H1 (cell line): ENCODE measurements around the gene NELL2. TPM values are rescaled to one million over a fixed set of nuclear protein-coding genes. Genes with fewer than 3 reads are reported as not detected.

Source experiments
- CTCF ChIA-PET: fragments of 300-600 bp; sonication (Branson Sonifier 250); formaldehyde crosslinking; loops from one replicate; lab custom pipeline; 2021; ENCODE audit not compliant: partially characterized antibody; lab: Charles Lee
- POLR2A ChIA-PET: fragments of 300-600 bp; sonication (Branson Sonifier 250); formaldehyde crosslinking; loops from one replicate; lab custom pipeline; 2021; ENCODE audit warnings: inconsistent platforms; ENCODE audit not compliant: partially characterized antibody; lab: Charles Lee
- DNase-seq, 2 experiments: peaks; one replicate each; pipeline versions ENCODE4 v3.0.0 to v3.0.0-alpha.2; 2010 to 2022; ENCODE audit warnings: low spot score in 2 of 2, low read depth in 1 of 2, mixed read lengths in 1 of 2
- FAIRE-seq: peaks from 2 replicates; lab custom pipeline; 2011; peaks lifted over from hg19 to GRCh38; lab: Jason Lieb, UNC
- H2AFZ ChIP-seq: 2 replicates; pipeline ENCODE4 v1.8.1; 2012; ENCODE audit warnings: low read length, inconsistent platforms
- H2AK5ac ChIP-seq: 2 replicates; pipeline ENCODE4 v1.6.1; 2013; ENCODE audit warnings: low read depth, low read length
- H2BK120ac ChIP-seq: replicated peaks from 2 replicates; pipeline ENCODE3; 2013; ENCODE audit warnings: low read depth, low read length, inconsistent platforms
- H2BK12ac ChIP-seq: 2 replicates; pipeline ENCODE4 v1.6.1; 2013; ENCODE audit warnings: low read depth, low read length
- H2BK15ac ChIP-seq: 2 replicates; pipeline ENCODE4 v1.6.1; 2013; ENCODE audit warnings: low read length
- H2BK20ac ChIP-seq: 2 replicates; pipeline ENCODE4 v1.6.1; 2013; ENCODE audit warnings: low read length
- H2BK5ac ChIP-seq: 2 replicates; pipeline ENCODE4 v1.6.1; 2013; ENCODE audit warnings: low read depth, low read length
- H3K14ac ChIP-seq: 2 replicates; pipeline ENCODE4 v1.6.1; 2013; ENCODE audit warnings: inconsistent platforms; ENCODE audit not compliant: insufficient read length
- H3K18ac ChIP-seq: 2 replicates; pipeline ENCODE4 v1.6.1; 2013; ENCODE audit warnings: low read length; ENCODE audit errors: extremely low read depth
- H3K23ac ChIP-seq: 2 replicates; pipeline ENCODE4 v1.6.1; 2013; ENCODE audit warnings: inconsistent platforms; ENCODE audit not compliant: insufficient read length
- H3K23me2 ChIP-seq: 2 replicates; pipeline ENCODE4 v1.6.1; 2013; ENCODE audit warnings: low read depth, low read length
- H3K27ac ChIP-seq: 2 replicates; pipeline ENCODE4 v1.6.1; 2011; ENCODE audit warnings: low read depth, low read length, inconsistent platforms
- H3K27me3 ChIP-seq, 4 experiments: replicated peaks in 1 of 4; 1 replicate in 1 of 4; 2 replicates in 3 of 4; pipeline versions ENCODE4 v1.6.1 to v1.8.1; 2011 to 2013; ENCODE audit warnings: low read length in 3 of 4, mild to moderate bottlenecking in 3 of 4, inconsistent platforms in 2 of 4, mixed read lengths in 2 of 4, moderate library complexity in 1 of 4; ENCODE audit not compliant: control insufficient read depth in 3 of 4, insufficient read depth in 3 of 4; ENCODE audit errors: extremely low read depth in 1 of 4
- H3K36me3 ChIP-seq, 4 experiments: 2 replicates each; pipeline versions ENCODE4 v1.6.1 to v1.8.1; 2011 to 2013; ENCODE audit warnings: mild to moderate bottlenecking in 4 of 4, low read length in 3 of 4, moderate library complexity in 2 of 4, control low read depth in 1 of 4, inconsistent platforms in 1 of 4; ENCODE audit not compliant: insufficient read depth in 4 of 4, control insufficient read depth in 2 of 4
- H3K4ac ChIP-seq: replicated peaks from 2 replicates; pipeline ENCODE3; 2013; ENCODE audit warnings: low read length, low read depth, mixed read lengths, inconsistent platforms; ENCODE audit not compliant: insufficient read length
- H3K4me1 ChIP-seq, 4 experiments: replicated peaks in 1 of 4; 1 replicate in 1 of 4; 2 replicates in 3 of 4; pipeline versions ENCODE4 v1.6.1 to v1.8.1; 2011 to 2013; ENCODE audit warnings: low read length in 3 of 4, inconsistent platforms in 2 of 4, mixed read lengths in 1 of 4; ENCODE audit not compliant: insufficient read depth in 4 of 4, control insufficient read depth in 3 of 4
- H3K4me2 ChIP-seq, 2 experiments: 2 replicates each; pipeline versions ENCODE4 v1.6.1 to v1.8.1; 2011 to 2013; ENCODE audit warnings: low read depth in 2 of 2, low read length in 2 of 2, control low read depth in 1 of 2, inconsistent platforms in 1 of 2, mild to moderate bottlenecking in 1 of 2; ENCODE audit not compliant: insufficient read depth in 1 of 2
- H3K4me3 ChIP-seq, 4 experiments: fragments of 200-600, 300-600 bp in 1 of 4; sonication (generic), shearing (Covaris generic), sonication (Bioruptor Twin) in 1 of 4; 2 replicates each; pipeline versions ENCODE4 v1.5.1 to v1.8.1; 2011 to 2016; ENCODE audit warnings: low read length in 4 of 4, low read depth in 3 of 4, control low read depth in 2 of 4, inconsistent platforms in 2 of 4, mild to moderate bottlenecking in 2 of 4, mixed read lengths in 1 of 4, moderate library complexity in 1 of 4; ENCODE audit not compliant: insufficient read depth in 2 of 4; ENCODE audit errors: extremely low read depth in 1 of 4
- H3K56ac ChIP-seq: replicated peaks from 2 replicates; pipeline ENCODE3; 2013; ENCODE audit warnings: low read depth, mild to moderate bottlenecking, mixed read lengths, low read length, inconsistent platforms; ENCODE audit not compliant: insufficient read length
- H3K79me1 ChIP-seq: 2 replicates; pipeline ENCODE4 v1.6.1; 2013; ENCODE audit warnings: low read depth, low read length, control low read depth
- H3K79me2 ChIP-seq, 2 experiments: 2 replicates each; pipeline versions ENCODE4 v1.6.1 to v1.8.1; 2012 to 2013; ENCODE audit warnings: low read length in 2 of 2, mild to moderate bottlenecking in 2 of 2, inconsistent platforms in 1 of 2; ENCODE audit not compliant: insufficient read depth in 2 of 2, control insufficient read depth in 1 of 2
- H3K9ac ChIP-seq, 4 experiments: replicated peaks in 1 of 4; 1 replicate in 1 of 4; 2 replicates in 3 of 4; pipeline versions ENCODE4 v1.6.1 to v1.8.1; 2011 to 2013; ENCODE audit warnings: low read depth in 3 of 4, low read length in 3 of 4, control low read depth in 2 of 4, mild to moderate bottlenecking in 2 of 4, moderate library complexity in 2 of 4, inconsistent platforms in 1 of 4; ENCODE audit errors: extremely low read depth in 1 of 4
- H3K9me3 ChIP-seq, 2 experiments: 2 replicates each; pipeline versions ENCODE4 v1.6.1 to v1.8.1; 2012 to 2013; ENCODE audit warnings: mild to moderate bottlenecking in 2 of 2, moderate library complexity in 2 of 2, control low read depth in 1 of 2, inconsistent platforms in 1 of 2, low read depth in 1 of 2, low read length in 1 of 2, mixed read lengths in 1 of 2; ENCODE audit not compliant: insufficient read depth in 2 of 2
- H4K20me1 ChIP-seq, 2 experiments: replicated peaks in 1 of 2; 2 replicates each; pipeline versions ENCODE3 to v1.8.1; 2011 to 2013; ENCODE audit warnings: inconsistent platforms in 2 of 2, low read length in 2 of 2, mild to moderate bottlenecking in 1 of 2; ENCODE audit not compliant: insufficient read depth in 2 of 2, control insufficient read depth in 1 of 2
- H4K5ac ChIP-seq: 2 replicates; pipeline ENCODE4 v1.6.1; 2013; ENCODE audit warnings: low read length, low read depth, mixed read lengths, inconsistent platforms; ENCODE audit not compliant: insufficient read length
- H4K8ac ChIP-seq: 2 replicates; pipeline ENCODE4 v1.8.0; 2013; ENCODE audit warnings: mild to moderate bottlenecking, moderate library complexity, low read length, inconsistent platforms; ENCODE audit not compliant: insufficient read depth; ENCODE audit errors: extremely low read depth
- H4K91ac ChIP-seq: replicated peaks from 2 replicates; pipeline ENCODE3; 2013; ENCODE audit warnings: low read length, mixed read lengths, inconsistent platforms; ENCODE audit not compliant: insufficient read length
- GTF2F1 ChIP-seq: IDR thresholded peaks from 2 replicates; pipeline ENCODE4 v1.6.1; 2012; ENCODE audit warnings: low read depth, low read length, improper control_type of control experiment, borderline replicate concordance
- ZNF274 ChIP-seq: IDR thresholded peaks from 2 replicates; pipeline ENCODE4 v1.7.0; 2012; ENCODE audit warnings: low read length, borderline replicate concordance; ENCODE audit errors: extremely low read depth
- whole genome bisulfite sequencing, 2 experiments: shearing (Covaris generic) in 1 of 2; methylation state at CpG; one replicate each; pipeline versions ENCODE4 v1.1.6 to v1.1.7; 2013 to 2015; ENCODE audit warnings: low lambda C conversion rate in 2 of 2, mixed read lengths in 2 of 2, inconsistent platforms in 1 of 2, low coverage in 1 of 2, missing lambda C conversion rate in 1 of 2; ENCODE audit not compliant: insufficient replicate concordance in 2 of 2, insufficient coverage in 1 of 2, insufficient read length in 1 of 2; ENCODE audit errors: extremely low coverage in 1 of 2, missing lambda C conversion rate in 1 of 2; 5-methylcytosine and 5-hydroxymethylcytosine counted together
- polyA plus RNA-seq, 7 experiments: library from polyadenylated mRNA; depleted of rRNA in 3 of 7; stranded (reverse) in 5 of 7; unstranded in 2 of 7; fragments of >200 nt in 5 of 7; fragments of 200-250 nt in 2 of 7; gene quantifications; 1 replicate in 5 of 7; 2 replicates in 1 of 7; 4 replicates in 1 of 7; pipeline versions ENCODE4 v1.2.1 to v1.2.3, GENCODE V29; 2011 to 2013; ENCODE audit warnings: missing spikeins in 2 of 7, mixed read lengths in 2 of 7
- total RNA-seq: library from RNA; stranded (reverse); fragmentation: NEBNext Ultra II Directional; extraction: Animal tissue kit (Norgen Biotek cat#: 25700); gene quantifications from 2 replicates; pipeline ENCODE4 v1.2.1, GENCODE V29; 2021

The NELL2 gene
- total and polyA plus RNA-seq, 2 of the 8 experiments (the other 6 are each of a cell fraction or from before 2014, with no cell fraction given), result 54.2 to 56.8 TPM

- H3K79me2 ChIP-seq, result no peaks in the 10 kb centered on the region
- H2BK20ac ChIP-seq, result no peak overlapping the region
- WGBS, 2 experiments, result 86% methylated on average over 3 of the region's 3 CpGs; no CpG with 5 or more reads in 1 of the 2 experiments
Measured at GRCh38 chr12:44521702-44522101, 354.4 kb downstream of the NELL2 start.

More at GRCh38 chr12:44521702-44522101, 354.4 kb downstream of the NELL2 start:
- Histone ChIP-seq H4K91ac (no peak overlapping the region), H2AFZ (no peak overlapping the region), H2BK5ac (no peak overlapping the region), H2BK12ac (no peak overlapping the region), H3K18ac (no peak overlapping the region), H3K14ac (no peak overlapping the region), H2BK15ac (no peak overlapping the region), H3K27ac (no peak overlapping the region), H3K9ac (no peak overlapping the region), H2AK5ac (no peak overlapping the region), H3K4me1 (peaks cover 0 to 8% (median 3%) of the 10 kb centered on the region in 4 experiments; a peak in 4 of 7 replicates), H3K4me2 (no peak overlapping the region), H3K23ac (no peak overlapping the region), H2BK120ac (no peak overlapping the region), H3K4me3 (no peak overlapping the region), H3K4ac (no peak overlapping the region), H3K36me3 (no peaks in the 10 kb centered on the region; a peak in 1 of 8 replicates), H4K8ac (no peak overlapping the region), H3K9me3 (no peaks in the 10 kb centered on the region), H4K5ac (no peak overlapping the region), H3K23me2 (no peaks in the 10 kb centered on the region; the same call in 1 of the 2 replicates), H3K56ac (no peak overlapping the region), H3K79me1 (no peaks in the 10 kb centered on the region), H4K20me1 (no peaks in the 10 kb centered on the region), H3K27me3 (no peaks in the 10 kb centered on the region)
- ChIA-PET POLR2A (no interaction called here), CTCF (no interaction called here)
- DNase-seq (no peak), FAIRE-seq (peak; percentile 7)
- TF ChIP-seq GTF2F1 (no peak), ZNF274 (no peak)
